Activated T-helper 2 cell treated with anti-CD3 and anti-CD28 coated beads, Interferon-gamma antibody, Interleukin-2, Interleukin-4, amounts not matched to agents 10 μg/mL and 5 μg/mL and 100 μg/mL, durations not matched to agents 14 hours and 24 hours and 36 hours (primary cell): ENCODE results near the gene AFAP1L2. TPM values are rescaled to one million over a fixed set of nuclear protein-coding genes. Genes with fewer than 3 reads are reported as not detected.

Source experiments
- DNase-seq: peaks from one replicate; pipeline ENCODE4 v3.0.0; 2021; ENCODE audit warnings: low spot score
- H3K27ac Mint-ChIP-seq: one replicate; pipeline ENCODE4 v1.8.0; 2021; ENCODE audit warnings: mixed read lengths
- H3K27me3 Mint-ChIP-seq: one replicate; pipeline ENCODE4 v1.8.0; 2021; ENCODE audit warnings: low read depth, mixed read lengths
- H3K36me3 Mint-ChIP-seq: one replicate; pipeline ENCODE4 v1.8.0; 2021; ENCODE audit warnings: low read depth, mixed read lengths
- H3K4me1 Mint-ChIP-seq: one replicate; pipeline ENCODE4 v1.8.0; 2021; ENCODE audit warnings: low read depth, mixed read lengths
- H3K4me3 Mint-ChIP-seq: one replicate; pipeline ENCODE4 v1.8.0; 2021; ENCODE audit warnings: low read depth, mild to moderate bottlenecking, moderate library complexity, mixed read lengths
- H3K9me3 Mint-ChIP-seq: one replicate; pipeline ENCODE4 v1.8.0; 2021; ENCODE audit warnings: mixed read lengths
- intact Hi-C: fragments of 100-400 bp; cut with micrococcal nuclease; formaldehyde crosslinking; loops from one replicate; pipeline ENCODE4 v1.15.1; 2023
- total RNA-seq: library from RNA; stranded (reverse); gene quantifications from 2 replicates; pipeline ENCODE4 v1.2.3, GENCODE V29; 2022

The AFAP1L2 gene
- total RNA-seq, 1 donor from 2014 or later, result 3.5 TPM

- H3K36me3 Mint-ChIP-seq, result no peaks in the 10 kb centered on the region
- H3K27me3 Mint-ChIP-seq, result no peaks in the 10 kb centered on the region
- peak; percentile 28 for DNase-seq
- H3K27ac Mint-ChIP-seq, result peak overlapping the region; percentile 84
- H3K9me3 Mint-ChIP-seq, result no peaks in the 10 kb centered on the region
- H3K4me1 Mint-ChIP-seq, result peaks cover 13% of the 10 kb centered on the region
- peak overlapping the region; percentile 90 for H3K4me3 Mint-ChIP-seq
- intact Hi-C loops, result loop anchor here (1.0 to 10.0 kb wide), 7 partner anchors 33 to 470 kb away; partner anchors contain the start of gene AFAP1L2
Measured at GRCh38 chr10:114304571-114305421, 99.5 kb downstream of the AFAP1L2 start.

- Mint-ChIP-seq H3K27ac (peak overlapping the region; percentile 84), H3K9me3 (no peaks in the 10 kb centered on the region), H3K4me1 (peaks cover 13% of the 10 kb centered on the region), H3K4me3 (peak overlapping the region; percentile 90), H3K36me3 (no peaks in the 10 kb centered on the region), H3K27me3 (no peaks in the 10 kb centered on the region)
- peak; percentile 59 for DNase-seq
- intact Hi-C loops, result loop anchor here (1.0 to 10.0 kb wide), 6 partner anchors 33 to 471 kb away; partner anchors contain the start of gene AFAP1L2
Measured at GRCh38 chr10:114304017-114304570, 100.2 kb downstream of the AFAP1L2 start.

GRCh38 chr10:114303556-114303955 is 100.7 kb downstream of the AFAP1L2 start:
- Mint-ChIP-seq H3K9me3 (no peaks in the 10 kb centered on the region), H3K27me3 (no peaks in the 10 kb centered on the region), H3K4me3 (peak overlapping the region; percentile 90), H3K4me1 (peaks cover 13% of the 10 kb centered on the region), H3K27ac (no peak overlapping the region), H3K36me3 (no peaks in the 10 kb centered on the region)
- no peak for DNase-seq
- intact Hi-C loops, result loop anchor here (5.0 to 10.0 kb wide), 2 partner anchors 99 to 471 kb away; partner anchors contain the start of gene AFAP1L2

GRCh38 chr10:114301951-114302710 is 102.2 kb downstream of the AFAP1L2 start:
- Mint-ChIP-seq H3K4me1 (peaks cover 9% of the 10 kb centered on the region), H3K4me3 (no peak overlapping the region), H3K9me3 (no peaks in the 10 kb centered on the region), H3K27ac (no peak overlapping the region), H3K27me3 (no peaks in the 10 kb centered on the region), H3K36me3 (peaks cover 3% of the 10 kb centered on the region)
- intact Hi-C loops, result loop anchor here (5.0 to 10.0 kb wide), 2 partner anchors 100 to 473 kb away; partner anchors contain the start of gene AFAP1L2
- DNase-seq, result no peak

GRCh38 chr10:114301177-114301576 is 103.1 kb downstream of the AFAP1L2 start:
- intact Hi-C loops, result loop anchor here (5.0 to 10.0 kb wide), 2 partner anchors 101 to 474 kb away; partner anchors contain the start of gene AFAP1L2

GRCh38 chr10:114300036-114300645 is 104.2 kb downstream of the AFAP1L2 start:
- Mint-ChIP-seq H3K27me3 (no peaks in the 10 kb centered on the region), H3K9me3 (peaks cover 14% of the 10 kb centered on the region), H3K4me1 (peaks cover 9% of the 10 kb centered on the region), H3K27ac (no peak overlapping the region), H3K4me3 (no peak overlapping the region), H3K36me3 (peaks cover 17% of the 10 kb centered on the region)
- intact Hi-C loops, result loop anchor here (5.0 to 10.0 kb wide), 2 partner anchors 102 to 475 kb away; partner anchors contain the start of gene AFAP1L2
- no peak for DNase-seq

More at GRCh38 chr10:114301177-114301576, 103.1 kb downstream of the AFAP1L2 start:
- DNase-seq, result no peak
- Mint-ChIP-seq H3K4me1 (peaks cover 9% of the 10 kb centered on the region), H3K27me3 (no peaks in the 10 kb centered on the region), H3K9me3 (peaks cover 3% of the 10 kb centered on the region), H3K36me3 (peaks cover 8% of the 10 kb centered on the region), H3K27ac (no peak overlapping the region), H3K4me3 (no peak overlapping the region)

- no peaks in the 10 kb centered on the region for H3K4me1 Mint-ChIP-seq
Measured at GRCh38 chr10:114297136-114297705, 107.1 kb downstream of the AFAP1L2 start.

GRCh38 chr10:114295393-114295792 is 108.9 kb downstream of the AFAP1L2 start:
- no peak overlapping the region for H3K4me3 Mint-ChIP-seq
- peaks cover 1% of the 10 kb centered on the region for H3K27me3 Mint-ChIP-seq
- intact Hi-C loops, result no loop called here

More at GRCh38 chr10:114297136-114297705, 107.1 kb downstream of the AFAP1L2 start:
- DNase-seq, result no peak
- H3K36me3 Mint-ChIP-seq, result peaks cover 17% of the 10 kb centered on the region
- H3K27me3 Mint-ChIP-seq, result no peaks in the 10 kb centered on the region
- no peak overlapping the region for H3K27ac Mint-ChIP-seq
- no peak overlapping the region for H3K4me3 Mint-ChIP-seq
- H3K9me3 Mint-ChIP-seq, result peaks cover 25% of the 10 kb centered on the region
- intact Hi-C loops, result no loop called here

GRCh38 chr10:114294549-114294948 is 109.8 kb downstream of the AFAP1L2 start:
- no peaks in the 10 kb centered on the region for H3K4me1 Mint-ChIP-seq
- peaks cover 1% of the 10 kb centered on the region for H3K27me3 Mint-ChIP-seq
- DNase-seq, result no peak
- H3K4me3 Mint-ChIP-seq, result no peak overlapping the region
- H3K9me3 Mint-ChIP-seq, result peaks cover 25% of the 10 kb centered on the region
- intact Hi-C loops, result no loop called here
- no peak overlapping the region for H3K27ac Mint-ChIP-seq
- H3K36me3 Mint-ChIP-seq, result peaks cover 17% of the 10 kb centered on the region

More at GRCh38 chr10:114295393-114295792, 108.9 kb downstream of the AFAP1L2 start:
- no peak for DNase-seq
- Mint-ChIP-seq H3K27ac (no peak overlapping the region), H3K36me3 (peaks cover 17% of the 10 kb centered on the region), H3K9me3 (peaks cover 25% of the 10 kb centered on the region), H3K4me1 (no peaks in the 10 kb centered on the region)

GRCh38 chr10:114293075-114293474 is 111.2 kb downstream of the AFAP1L2 start:
- DNase-seq, result no peak
- peaks cover 17% of the 10 kb centered on the region for H3K36me3 Mint-ChIP-seq
- H3K4me1 Mint-ChIP-seq, result no peaks in the 10 kb centered on the region
- no peak overlapping the region for H3K27ac Mint-ChIP-seq
- H3K4me3 Mint-ChIP-seq, result no peak overlapping the region
- peaks cover 1% of the 10 kb centered on the region for H3K27me3 Mint-ChIP-seq
- peaks cover 25% of the 10 kb centered on the region for H3K9me3 Mint-ChIP-seq
- intact Hi-C loops, result no loop called here

GRCh38 chr10:114291516-114291915 is 112.8 kb downstream of the AFAP1L2 start:
- intact Hi-C loops, result no loop called here
- H3K4me3 Mint-ChIP-seq, result no peak overlapping the region
- peaks cover 1% of the 10 kb centered on the region for H3K27me3 Mint-ChIP-seq
- H3K27ac Mint-ChIP-seq, result no peak overlapping the region
- DNase-seq, result no peak
- peaks cover 25% of the 10 kb centered on the region for H3K9me3 Mint-ChIP-seq
- H3K36me3 Mint-ChIP-seq, result peaks cover 13% of the 10 kb centered on the region
- no peaks in the 10 kb centered on the region for H3K4me1 Mint-ChIP-seq

GRCh38 chr10:114291076-114291475 is 113.2 kb downstream of the AFAP1L2 start:
- Mint-ChIP-seq H3K27ac (no peak overlapping the region), H3K27me3 (peaks cover 1% of the 10 kb centered on the region), H3K4me3 (no peak overlapping the region), H3K9me3 (peaks cover 21% of the 10 kb centered on the region), H3K36me3 (peaks cover 9% of the 10 kb centered on the region), H3K4me1 (no peaks in the 10 kb centered on the region)
- intact Hi-C loops, result no loop called here
- no peak for DNase-seq
